Measurements from ENCODE around the gene CYP4F8. TPM values are rescaled to one million over a fixed set of nuclear protein-coding genes. Genes with fewer than 3 reads are reported as not detected.
"Not testable (repeated sequence)": the region's sequence is repeated elsewhere in the genome, so short reads cannot be mapped to it uniquely, and the experiment has no call there.

CYP4F8 gene
- total RNA-seq, 2 donors from 2014 or later = not detected

DNA sequence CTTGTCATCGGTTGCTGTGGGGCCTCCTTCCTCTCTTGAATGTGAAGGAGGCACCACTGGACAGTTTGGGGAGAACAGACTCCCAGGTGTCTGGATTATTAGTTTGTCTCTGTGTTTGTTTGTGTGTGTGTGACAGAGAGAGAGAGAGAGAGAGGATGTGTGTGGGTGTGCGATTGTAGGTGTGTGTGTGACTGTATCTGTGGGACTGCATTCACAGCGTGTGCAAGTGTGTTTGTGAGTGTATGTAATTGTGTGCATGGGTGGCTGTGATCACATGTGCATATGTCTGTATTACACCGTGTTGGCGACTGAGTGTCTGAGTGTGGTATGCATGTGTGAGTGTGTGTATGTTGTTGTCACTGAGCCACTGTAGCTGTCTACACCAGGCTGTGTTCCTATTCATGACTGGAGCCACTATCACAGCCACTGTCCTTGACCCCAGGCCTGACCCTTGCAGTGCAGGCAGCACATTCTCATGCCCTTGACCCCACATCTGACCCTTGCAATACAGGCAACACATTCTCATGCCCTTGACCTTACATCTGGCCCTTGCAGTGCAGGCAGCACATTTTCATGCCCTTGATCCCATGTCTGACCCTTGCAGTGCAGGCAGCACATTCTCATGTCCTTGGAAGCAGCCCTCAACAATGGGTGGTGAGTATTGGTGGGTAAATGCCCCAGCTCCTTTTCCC is 25.1 kb upstream of the CYP4F8 start:
- H3K27me3 ChIP-seq = no peaks in the 10 kb centered on the region
- no peaks in the 10 kb centered on the region for H3K36me3 ChIP-seq

GRCh38 chr19:15591796-15592195 is 23.2 kb upstream of the CYP4F8 start:
- Histone ChIP-seq H3K4me1 (no peaks in the 10 kb centered on the region), H3K27ac (no peak overlapping the region), H3K27me3 (no peaks in the 10 kb centered on the region), H3K9me3 (no peaks in the 10 kb centered on the region), H3K4me3 (no peak overlapping the region), H3K36me3 (no peaks in the 10 kb centered on the region)
- no peak for DNase-seq (ENCODE audit: low spot score)
- TF ChIP-seq, protein P1, sequence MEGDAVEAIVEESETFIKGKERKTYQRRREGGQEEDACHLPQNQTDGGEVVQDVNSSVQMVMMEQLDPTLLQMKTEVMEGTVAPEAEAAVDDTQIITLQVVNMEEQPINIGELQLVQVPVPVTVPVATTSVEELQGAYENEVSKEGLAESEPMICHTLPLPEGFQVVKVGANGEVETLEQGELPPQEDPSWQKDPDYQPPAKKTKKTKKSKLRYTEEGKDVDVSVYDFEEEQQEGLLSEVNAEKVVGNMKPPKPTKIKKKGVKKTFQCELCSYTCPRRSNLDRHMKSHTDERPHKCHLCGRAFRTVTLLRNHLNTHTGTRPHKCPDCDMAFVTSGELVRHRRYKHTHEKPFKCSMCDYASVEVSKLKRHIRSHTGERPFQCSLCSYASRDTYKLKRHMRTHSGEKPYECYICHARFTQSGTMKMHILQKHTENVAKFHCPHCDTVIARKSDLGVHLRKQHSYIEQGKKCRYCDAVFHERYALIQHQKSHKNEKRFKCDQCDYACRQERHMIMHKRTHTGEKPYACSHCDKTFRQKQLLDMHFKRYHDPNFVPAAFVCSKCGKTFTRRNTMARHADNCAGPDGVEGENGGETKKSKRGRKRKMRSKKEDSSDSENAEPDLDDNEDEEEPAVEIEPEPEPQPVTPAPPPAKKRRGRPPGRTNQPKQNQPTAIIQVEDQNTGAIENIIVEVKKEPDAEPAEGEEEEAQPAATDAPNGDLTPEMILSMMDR (IDR thresholded peaks at IDR 0.05) = no peak

More for the DNA sequence above, 25.1 kb upstream of the CYP4F8 start:
- Histone ChIP-seq H3K27ac (no peak overlapping the region), H3K9me3 (no peaks in the 10 kb centered on the region), H3K4me3 (no peak overlapping the region), H3K4me1 (peaks cover 0 to under 1% of the 10 kb centered on the region in 2 donors)
- TF ChIP-seq, protein P1 (IDR thresholded peaks at IDR 0.05) = no peak
- no peak for DNase-seq (ENCODE audit: low spot score)

DNA sequence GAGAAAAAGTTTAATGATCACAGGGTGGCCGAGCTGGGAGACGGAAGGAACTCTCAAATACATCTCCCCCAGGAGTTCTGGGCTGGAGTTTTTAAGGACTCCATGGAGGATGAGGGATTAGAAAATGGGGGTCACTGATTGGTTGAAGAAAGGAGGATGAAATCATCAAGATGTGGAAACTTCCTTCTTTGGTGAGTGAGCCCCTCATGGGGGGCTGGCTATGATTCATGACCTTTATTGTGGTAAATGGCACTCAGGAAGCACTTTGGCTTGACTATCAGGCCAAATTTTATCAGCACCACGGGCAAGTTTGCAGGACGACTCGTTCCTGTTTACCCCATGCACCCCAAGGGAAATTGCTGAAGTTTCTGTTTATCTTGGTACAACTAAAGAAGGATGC is 22.5 kb upstream of the CYP4F8 start:
- H3K4me3 ChIP-seq; H3K4me1 ChIP-seq; DNase-seq (ENCODE audit: low spot score); H3K9me3 ChIP-seq; H3K36me3 ChIP-seq; H3K27me3 ChIP-seq; H3K27ac ChIP-seq: not testable (repeated sequence)

GRCh38 chr19:15593766-15594165 is 21.3 kb upstream of the CYP4F8 start:
- H3K27me3 ChIP-seq; H3K36me3 ChIP-seq; H3K4me1 ChIP-seq; H3K9me3 ChIP-seq; DNase-seq (ENCODE audit: low spot score); H3K27ac ChIP-seq; H3K4me3 ChIP-seq: not testable (repeated sequence)

DNA sequence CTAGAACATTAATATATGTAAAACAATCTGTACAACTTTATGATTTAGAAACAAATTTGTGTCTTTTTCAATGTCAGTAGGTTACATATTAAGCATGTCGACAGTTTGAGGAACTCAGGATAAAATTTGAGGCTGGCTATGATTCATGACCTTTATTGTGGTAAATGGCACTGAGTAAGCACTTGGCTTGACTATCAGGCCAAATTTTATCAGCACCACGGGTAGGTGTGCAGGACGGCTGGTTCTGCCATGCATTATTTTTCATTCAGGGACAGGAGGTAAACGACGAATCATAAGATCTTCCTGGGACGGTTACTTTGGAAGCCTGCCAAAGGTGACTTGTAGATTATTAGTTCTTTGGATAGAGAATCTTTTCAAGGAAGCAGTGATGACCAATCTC is 19.9 kb upstream of the CYP4F8 start:
- Histone ChIP-seq H3K27me3 (no peaks in the 10 kb centered on the region), H3K36me3 (no peaks in the 10 kb centered on the region)
- DNase-seq (ENCODE audit: low spot score) = no peak

GRCh38 chr19:15607978-15608925 is 6.8 kb upstream of the CYP4F8 start:
- H3K4me1 ChIP-seq; H3K27ac ChIP-seq; DNase-seq (ENCODE audit: low spot score); H3K4me3 ChIP-seq; H3K36me3 ChIP-seq; H3K27me3 ChIP-seq; H3K9me3 ChIP-seq: not testable (repeated sequence)

More for the DNA sequence above, 19.9 kb upstream of the CYP4F8 start:
- TF ChIP-seq, protein P1 (IDR thresholded peaks at IDR 0.05) = no peak
- Histone ChIP-seq H3K4me3 (no peak overlapping the region), H3K9me3 (no peaks in the 10 kb centered on the region), H3K4me1 (no peaks in the 10 kb centered on the region), H3K27ac (no peak overlapping the region)

DNA sequence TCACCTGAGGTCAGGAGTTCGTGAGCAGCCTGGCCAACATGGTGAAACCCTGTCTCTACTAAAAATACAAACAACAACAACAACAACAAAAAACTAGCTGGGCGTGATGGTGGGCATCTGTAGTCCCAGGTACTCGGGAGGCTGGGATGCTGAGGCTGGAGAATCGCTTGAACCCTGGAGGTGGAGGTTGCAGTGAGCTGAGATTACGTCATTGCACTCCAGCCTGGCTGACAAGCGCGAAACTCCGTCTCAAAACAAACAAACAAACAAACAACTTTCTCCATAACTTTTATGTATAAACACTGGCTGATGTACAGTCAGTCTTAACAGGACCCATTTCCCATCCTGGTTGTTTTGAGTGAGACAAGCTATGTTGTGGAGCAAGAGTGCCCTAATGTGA is 5.8 kb upstream of the CYP4F8 start:
- Histone ChIP-seq H3K4me1 (no peaks in the 10 kb centered on the region), H3K9me3 (no peaks in the 10 kb centered on the region), H3K4me3 (no peak overlapping the region), H3K27ac (no peak overlapping the region), H3K36me3 (no peaks in the 10 kb centered on the region), H3K27me3 (no peaks in the 10 kb centered on the region)
- no peak for DNase-seq (ENCODE audit: low spot score)
- TF ChIP-seq, protein P1 (IDR thresholded peaks at IDR 0.05) = no peak

Measured in right atrium auricular region (tissue), 2 donors.